ENCODE results near the gene ABL1.

DNA sequence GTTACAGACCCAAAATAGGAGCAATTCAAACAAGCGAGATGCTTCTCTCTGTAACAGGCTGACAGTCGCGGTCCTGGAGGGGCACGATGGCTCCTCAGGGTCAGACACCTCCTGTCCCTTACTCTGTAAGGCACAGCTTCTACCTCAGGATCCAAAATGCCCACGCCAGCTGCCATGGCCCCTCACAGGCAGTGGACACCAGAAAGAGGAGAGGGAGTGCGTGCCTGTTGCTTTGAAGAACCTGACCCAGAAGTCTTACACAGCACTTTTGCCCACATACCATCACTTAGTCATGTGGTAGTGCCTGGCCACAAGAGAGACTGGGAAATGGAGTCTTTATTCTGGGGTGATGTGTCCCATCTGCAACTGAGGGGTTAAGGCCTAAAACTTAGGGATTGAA is 11.6 kb upstream of the ABL1 start:
- no peak for TF ChIP-seq CTCF (conservative IDR thresholded peaks at IDR 0.05; ENCODE audit: low read length)
- TF ChIP-seq EZH2phosphoT487 (IDR thresholded peaks at IDR 0.05; ENCODE audit: borderline replicate concordance) = no peak
